Transverse colon (tissue), 4 donors: ENCODE measurements around the gene TCEAL2. TPM values are rescaled to one million over a fixed set of nuclear protein-coding genes. Genes with fewer than 3 reads are reported as not detected.
A peak's percentile ranks its signal among the peaks of the same experiment; 100 is the strongest.
"Not testable (repeated sequence)": the region's sequence is repeated elsewhere in the genome, so short reads cannot be mapped to it uniquely, and the experiment has no call there.

Experiments used
- DNase-seq: peaks from one replicate; pipeline ENCODE4 v3.0.0-alpha.2; 2019
- H3K27ac ChIP-seq, 4 donors: fragments of 200-600 bp; sonication (generic); 2 replicates each; pipeline ENCODE4 v1.5.1; 2016 to 2018; ENCODE audit warnings: inconsistent platforms in 4 of 4
- H3K27me3 ChIP-seq: fragments of 200-600 bp; sonication (generic); 2 replicates; pipeline ENCODE4 v1.5.1; 2017; ENCODE audit warnings: inconsistent platforms
- H3K36me3 ChIP-seq, 4 donors: fragments of 200-600 bp; sonication (generic); 2 replicates each; pipeline ENCODE4 v1.5.1; 2017 to 2019; ENCODE audit warnings: inconsistent platforms in 4 of 4
- H3K4me1 ChIP-seq, 4 donors: fragments of 200-600 bp; sonication (generic); 2 replicates each; pipeline ENCODE4 v1.5.1; 2017 to 2020; ENCODE audit warnings: inconsistent platforms in 4 of 4
- H3K4me3 ChIP-seq, 4 donors: fragments of 200-600 bp; sonication (generic); 1 replicate in 1 of 4; 2 replicates in 3 of 4; pipeline versions ENCODE4 v1.5.1 to v1.6.1; 2017 to 2019; ENCODE audit warnings: inconsistent platforms in 4 of 4
- H3K9me3 ChIP-seq, 2 donors: fragments of 200-600 bp; sonication (generic); 2 replicates each; pipeline ENCODE4 v1.5.1; 2017 to 2019; ENCODE audit warnings: inconsistent platforms in 2 of 2
- CTCF ChIP-seq, 5 experiments: fragments of 200-600 bp in 3 of 5; fragments of 450-650 bp in 2 of 5; sonication (generic) in 3 of 5; IDR thresholded peaks; 1 replicate in 2 of 5; 2 replicates in 3 of 5; pipeline ENCODE4 v1.5.1; 2016 to 2017; ENCODE audit warnings: antibody characterized with exemption in 5 of 5, inconsistent platforms in 3 of 5, mild to moderate bottlenecking in 2 of 5, moderate library complexity in 1 of 5
- EP300 ChIP-seq: sonication (generic); formaldehyde crosslinking; IDR thresholded peaks from one replicate; pipeline ENCODE4 v1.6.1; 2017; ENCODE audit warnings: antibody characterized with exemption, low read depth
- POLR2A ChIP-seq: fragments of 450-650 bp; IDR thresholded peaks from one replicate; pipeline ENCODE4 v1.6.1; 2016; ENCODE audit warnings: antibody characterized with exemption, mild to moderate bottlenecking, moderate library complexity
- POLR2AphosphoS5 ChIP-seq, 3 donors: sonication (generic); formaldehyde crosslinking; IDR thresholded peaks; one replicate each; pipeline ENCODE4 v1.6.1; 2016; ENCODE audit warnings: antibody characterized with exemption in 3 of 3
- WGBS, 2 donors: methylation state at CpG; one replicate each; pipeline ENCODE4 v1.1.5; 2018; ENCODE audit warnings: low coverage in 1 of 2; 5-methylcytosine and 5-hydroxymethylcytosine counted together
- in situ Hi-C, 4 donors: fragments of 200-750 bp; cut with MboI; loops; one replicate each; pipeline versions ENCODE4 v1.15.0 to v1.15.1; 2017; ENCODE audit warnings: low sequenced_read_pairs in 3 of 4, low pct_ligation_motif_present in 1 of 4, low pct_unique_long_range_greater_than_20kb in 1 of 4
- intact Hi-C: fragments of 100-400 bp; cut with DNase I; formaldehyde crosslinking; loops from one replicate; pipeline ENCODE4 v1.15.1; 2023; ENCODE audit warnings: low total_unique reads
- total RNA-seq, 4 donors: library from RNA; depleted of rRNA; stranded (reverse); fragments of >200 nt; gene quantifications; one replicate each; pipeline ENCODE4 v1.1.0, GENCODE V29; 2016

Gene TCEAL2
- total RNA-seq, 4 donors from 2014 or later, result 3.0 to 3.2 (median 3.0) TPM; not detected in 1

GRCh38 chrX:102138064-102138463, 12.6 kb downstream of the TCEAL2 start:
- intact Hi-C loops, result no loop called here
- no peak for DNase-seq
- WGBS, 2 donors, result 60 to 66% methylated on average over 1 to 4 of the region's 4 CpGs
- Histone ChIP-seq H3K36me3 (no peaks in the 10 kb centered on the region), H3K27ac (no peak overlapping the region), H3K9me3 (no peaks in the 10 kb centered on the region), H3K27me3 (peaks cover 7% of the 10 kb centered on the region), H3K4me1 (no peaks in the 10 kb centered on the region), H3K4me3 (no peak overlapping the region)
- no peak for TF ChIP-seq POLR2A
- no peak for TF ChIP-seq CTCF (IDR thresholded peaks at IDR 0.05)
- TF ChIP-seq POLR2AphosphoS5 (IDR thresholded peaks at IDR 0.05), result no peak
- no peak for TF ChIP-seq EP300
- in situ Hi-C loops, result no loop called here

GRCh38 chrX:102140876-102141275, 15.4 kb downstream of the TCEAL2 start:
- H3K27ac ChIP-seq, in situ Hi-C loops, H3K36me3 ChIP-seq, H3K4me3 ChIP-seq, H3K9me3 ChIP-seq, intact Hi-C loops, H3K4me1 ChIP-seq, DNase-seq, H3K27me3 ChIP-seq: not testable (repeated sequence)
- 60 to 76% methylated on average over 11 to 16 of the region's 16 CpGs for WGBS, 2 donors

- intact Hi-C loops, H3K9me3 ChIP-seq, H3K27ac ChIP-seq, in situ Hi-C loops, H3K4me3 ChIP-seq, H3K4me1 ChIP-seq, H3K27me3 ChIP-seq, DNase-seq, H3K36me3 ChIP-seq: not testable (repeated sequence)
- WGBS, 2 donors, result 66% methylated on average over 19 of the region's 19 CpGs; no CpG with 5 or more reads in 1 of the 2 donors
Measured at GRCh38 chrX:102141631-102142030, 16.2 kb downstream of the TCEAL2 start.

- WGBS, 2 donors, result 41% methylated on average over 13 of the region's 31 CpGs; no CpG with 5 or more reads in 1 of the 2 donors
- DNase-seq, H3K4me1 ChIP-seq, H3K9me3 ChIP-seq, intact Hi-C loops, in situ Hi-C loops, H3K36me3 ChIP-seq, H3K4me3 ChIP-seq, H3K27me3 ChIP-seq, H3K27ac ChIP-seq: not testable (repeated sequence)
Measured at GRCh38 chrX:102142274-102142673, 16.8 kb downstream of the TCEAL2 start, which contains the start of gene TCEAL6. Gene TCEAL6 (minus strand): TSS chrX:102142481.

GRCh38 chrX:102154218-102154860, 28.9 kb downstream of the TCEAL2 start:
- in situ Hi-C loops, result no loop called here
- no peak overlapping the region for H3K27ac ChIP-seq
- no peaks in the 10 kb centered on the region for H3K9me3 ChIP-seq
- WGBS, 2 donors, result 25% methylated on average over 11 of the region's 11 CpGs; no CpG with 5 or more reads in 1 of the 2 donors
- no peaks in the 10 kb centered on the region for H3K4me1 ChIP-seq
- DNase-seq, result peak; percentile 9
- TF ChIP-seq POLR2AphosphoS5 (IDR thresholded peaks at IDR 0.05) (no peak), CTCF (IDR thresholded peaks at IDR 0.05) (peak in 1 of 5 experiments; percentile 28)
- H3K4me3 ChIP-seq, result no peak overlapping the region
- intact Hi-C loops, result no loop called here
- no peaks in the 10 kb centered on the region for H3K36me3 ChIP-seq
- H3K27me3 ChIP-seq, result no peaks in the 10 kb centered on the region
